Measurements from ENCODE around the gene UQCC5.

Gene UQCC5

GRCh38 chr3:52520141-52520667 lies 16.2 kb upstream of the UQCC5 start:
- Histone ChIP-seq H3K27me3 (ENCODE audit: insufficient read depth, low read length, poor library complexity) (no peaks in the 10 kb centered on the region), H3K4me1 (ENCODE audit: insufficient read depth, low read length) (no peaks in the 10 kb centered on the region), H2AFZ (ENCODE audit: low read depth, low read length) (no peak overlapping the region), H3K27ac (ENCODE audit: low read length) (no peak overlapping the region), H3K4me3 (ENCODE audit: low read depth in 1 of 2, low read length in 2 of 2) (no peak overlapping the region), H3K4me2 (ENCODE audit: insufficient read depth, low read length) (no peak overlapping the region), H3K36me3 (ENCODE audit: insufficient read depth, low read length) (no peaks in the 10 kb centered on the region), H4K20me1 (ENCODE audit: insufficient read depth, low read length) (no peaks in the 10 kb centered on the region; the same call in 1 of the 2 replicates), H3K9me3 (ENCODE audit: insufficient read depth, low read length, severe bottlenecking) (no peaks in the 10 kb centered on the region), H3K9ac (ENCODE audit: low read depth, low read length) (no peak overlapping the region), H3K79me2 (ENCODE audit: insufficient read depth, low read length) (no peaks in the 10 kb centered on the region)
- ATAC-seq (ENCODE audit: insufficient read depth, low read depth) (no peak), DNase-seq (no peak)
- TF ChIP-seq EZH2 (IDR thresholded peaks at IDR 0.05; ENCODE audit: borderline replicate concordance, low read depth, low read length, severe bottlenecking) = no peak
- TF ChIP-seq CTCF (IDR thresholded peaks at IDR 0.05; ENCODE audit: borderline replicate concordance, extremely low read depth, low read length, poor library complexity, severe bottlenecking) = no peak

GRCh38 chr3:52520716-52521487 lies 15.5 kb upstream of the UQCC5 start:
- no peak overlapping the region for H3K4me3 ChIP-seq (ENCODE audit: low read depth in 1 of 2, low read length in 2 of 2)
- H2AFZ ChIP-seq (ENCODE audit: low read depth, low read length) = no peak overlapping the region
- no peaks in the 10 kb centered on the region for H3K9me3 ChIP-seq (ENCODE audit: insufficient read depth, low read length, severe bottlenecking)
- DNase-seq (no peak), ATAC-seq (ENCODE audit: insufficient read depth, low read depth) (no peak)
- no peak overlapping the region for H3K27ac ChIP-seq (ENCODE audit: low read length)
- H3K27me3 ChIP-seq (ENCODE audit: insufficient read depth, low read length, poor library complexity) = no peaks in the 10 kb centered on the region
- H3K79me2 ChIP-seq (ENCODE audit: insufficient read depth, low read length) = no peaks in the 10 kb centered on the region
- TF ChIP-seq CTCF (IDR thresholded peaks at IDR 0.05; ENCODE audit: borderline replicate concordance, extremely low read depth, low read length, poor library complexity, severe bottlenecking) = no peak
- TF ChIP-seq EZH2 (IDR thresholded peaks at IDR 0.05; ENCODE audit: borderline replicate concordance, low read depth, low read length, severe bottlenecking) = no peak
- H3K9ac ChIP-seq (ENCODE audit: low read depth, low read length) = no peak overlapping the region
- no peaks in the 10 kb centered on the region; the same call in 1 of the 2 replicates for H4K20me1 ChIP-seq (ENCODE audit: insufficient read depth, low read length)
- no peak overlapping the region for H3K4me2 ChIP-seq (ENCODE audit: insufficient read depth, low read length)
- no peaks in the 10 kb centered on the region for H3K36me3 ChIP-seq (ENCODE audit: insufficient read depth, low read length)
- no peaks in the 10 kb centered on the region for H3K4me1 ChIP-seq (ENCODE audit: insufficient read depth, low read length)

- Histone ChIP-seq H3K79me2 (ENCODE audit: insufficient read depth, low read length) (no peaks in the 10 kb centered on the region), H3K4me1 (ENCODE audit: insufficient read depth, low read length) (no peaks in the 10 kb centered on the region), H3K4me3 (ENCODE audit: low read depth in 1 of 2, low read length in 2 of 2) (no peak overlapping the region), H3K4me2 (ENCODE audit: insufficient read depth, low read length) (no peak overlapping the region), H3K27ac (ENCODE audit: low read length) (no peak overlapping the region), H3K9me3 (ENCODE audit: insufficient read depth, low read length, severe bottlenecking) (no peaks in the 10 kb centered on the region), H3K36me3 (ENCODE audit: insufficient read depth, low read length) (no peaks in the 10 kb centered on the region), H4K20me1 (ENCODE audit: insufficient read depth, low read length) (no peaks in the 10 kb centered on the region; the same call in 1 of the 2 replicates), H2AFZ (ENCODE audit: low read depth, low read length) (no peak overlapping the region), H3K9ac (ENCODE audit: low read depth, low read length) (no peak overlapping the region), H3K27me3 (ENCODE audit: insufficient read depth, low read length, poor library complexity) (no peaks in the 10 kb centered on the region)
- DNase-seq (no peak), ATAC-seq (ENCODE audit: insufficient read depth, low read depth) (no peak)
- TF ChIP-seq CTCF (IDR thresholded peaks at IDR 0.05; ENCODE audit: borderline replicate concordance, extremely low read depth, low read length, poor library complexity, severe bottlenecking) (no peak), EZH2 (IDR thresholded peaks at IDR 0.05; ENCODE audit: borderline replicate concordance, low read depth, low read length, severe bottlenecking) (no peak)
Observed at GRCh38 chr3:52521488-52521824, 14.9 kb upstream of the UQCC5 start.
